LNCaP clone FGC (cell line): ENCODE data around the gene SCAI.
A peak's percentile ranks its signal among the peaks of the same experiment; 100 is the strongest.

ENCODE experiments used
- DNase-seq: peaks from one replicate; pipeline ENCODE4 v3.0.0-alpha.2; 2011; ENCODE audit warnings: low read depth
- H3K4me3 ChIP-seq: 2 replicates; pipeline ENCODE4 v1.5.1; 2011; ENCODE audit warnings: mild to moderate bottlenecking, low read depth, low read length, control low read depth
- CTCF ChIP-seq: IDR thresholded peaks from 2 replicates; pipeline ENCODE4 v1.5.1; 2012; ENCODE audit warnings: mild to moderate bottlenecking; ENCODE audit not compliant: control insufficient read depth, insufficient read depth; ENCODE audit errors: extremely low read depth

SCAI gene

GRCh38 chr9:125066839-125067619 is 76.3 kb downstream of the SCAI start:
- TF ChIP-seq CTCF, result no peak
- no peak overlapping the region for H3K4me3 ChIP-seq
- peak; percentile 32 for DNase-seq

GRCh38 chr9:125061391-125061790 is 81.9 kb downstream of the SCAI start:
- no peak overlapping the region for H3K4me3 ChIP-seq
- TF ChIP-seq CTCF, result no peak
- DNase-seq, result no peak

- TF ChIP-seq CTCF, result no peak
- H3K4me3 ChIP-seq, result no peak overlapping the region
- no peak for DNase-seq
These were observed 93.9 kb downstream of the SCAI start for GRCh38 chr9:125049212-125050049.

GRCh38 chr9:125043631-125044030 is 99.7 kb downstream of the SCAI start:
- TF ChIP-seq CTCF, result no peak
- DNase-seq, result no peak
- H3K4me3 ChIP-seq, result no peak overlapping the region

GRCh38 chr9:125043148-125043547 is 100.2 kb downstream of the SCAI start:
- TF ChIP-seq CTCF, result no peak
- DNase-seq, result no peak
- no peak overlapping the region for H3K4me3 ChIP-seq

GRCh38 chr9:125038166-125038565 is 105.2 kb downstream of the SCAI start:
- DNase-seq, result no peak
- H3K4me3 ChIP-seq, result no peak overlapping the region
- no peak for TF ChIP-seq CTCF
